ENCODE data around the gene GPR39.

GPR39 gene

DNA sequence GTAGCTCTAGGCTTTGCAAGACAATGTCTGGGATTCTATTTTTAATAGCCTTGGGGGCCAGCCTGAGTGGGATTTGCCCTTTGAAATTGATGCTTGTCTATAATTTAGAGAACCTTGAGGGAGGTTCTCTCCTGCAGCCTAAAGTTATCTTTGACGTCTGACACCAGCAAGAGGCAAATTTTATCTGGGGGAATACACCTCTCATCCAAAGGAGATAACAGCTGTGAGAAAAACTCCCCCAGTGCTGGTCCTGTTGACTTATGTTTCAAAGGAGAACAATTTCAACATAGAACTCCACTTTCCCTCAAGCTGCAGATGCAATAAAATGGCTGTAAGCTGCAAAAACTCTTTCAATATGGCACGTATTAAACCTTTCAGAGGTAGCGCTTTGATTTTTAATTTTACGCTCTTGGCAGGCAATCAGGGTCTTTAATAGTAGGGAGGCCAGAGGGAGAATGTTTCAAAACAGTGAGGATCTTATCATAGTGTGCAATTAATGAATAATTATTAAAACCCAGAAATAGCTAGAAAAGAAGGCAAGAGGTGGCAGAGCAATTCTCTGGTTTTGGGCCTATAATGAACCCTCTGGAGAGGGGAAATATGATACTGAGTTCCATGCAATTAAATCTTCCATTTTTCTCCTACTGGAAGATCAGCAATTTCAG, 191.0 kb downstream of the GPR39 start:
- no peak for DNase-seq

DNA sequence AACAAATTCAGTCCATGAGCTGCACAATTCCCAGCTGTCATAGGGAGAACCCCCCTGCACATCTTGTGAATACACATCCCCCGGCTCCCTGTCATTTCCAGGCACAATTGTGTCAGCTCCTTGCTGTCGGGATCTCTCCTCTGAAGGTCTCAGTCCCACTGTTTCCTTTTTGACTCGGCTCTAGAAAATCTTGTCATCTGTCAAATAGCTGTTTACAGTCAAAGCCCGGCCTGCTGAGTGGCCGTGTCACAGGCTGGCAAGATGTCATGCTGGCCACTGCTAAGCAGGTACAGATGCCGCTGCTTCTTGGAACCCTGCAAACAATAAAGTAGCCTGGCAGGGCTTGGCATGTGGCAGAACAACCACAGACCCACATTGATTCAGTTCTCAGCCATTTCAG, 191.7 kb downstream of the GPR39 start:
- no peak for DNase-seq

DNA sequence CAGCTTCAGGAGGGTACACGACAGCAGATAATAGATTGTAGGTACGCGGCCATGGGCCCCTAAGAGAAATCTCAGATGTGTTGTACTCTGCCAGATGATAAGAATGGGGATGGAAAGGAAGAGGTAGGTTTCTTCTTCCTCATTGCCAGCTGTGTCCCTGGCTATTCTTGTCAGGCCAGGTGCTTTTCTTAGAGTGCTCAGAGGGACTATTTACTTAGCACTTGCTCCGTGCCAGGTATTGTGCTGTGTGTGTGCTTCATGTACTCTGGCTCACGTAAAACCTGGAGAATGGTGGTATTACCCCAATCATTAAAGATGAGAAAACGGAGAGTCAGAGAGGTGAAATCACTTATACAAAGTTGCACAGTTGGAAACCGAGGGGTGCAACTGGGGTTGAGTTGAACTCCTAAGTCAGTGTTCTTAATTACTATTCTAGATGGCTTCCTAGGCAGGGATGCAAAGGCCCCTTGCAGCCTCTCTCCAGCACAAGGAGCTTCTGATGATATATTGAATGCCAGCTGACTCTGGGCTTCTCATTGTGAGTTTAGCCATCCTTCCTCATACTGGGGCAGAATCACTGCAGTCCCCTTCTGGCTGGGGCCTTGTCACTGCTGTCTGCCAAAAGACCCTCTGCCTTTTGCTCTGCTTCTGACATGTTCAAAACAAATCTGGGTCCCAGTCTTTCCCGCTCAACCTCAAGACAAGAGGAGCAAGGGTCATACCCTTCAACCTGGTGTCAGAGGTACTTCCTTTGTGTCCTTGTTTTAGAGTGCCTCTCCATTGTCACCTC, 192.7 kb downstream of the GPR39 start:
- DNase-seq = no peak

DNA sequence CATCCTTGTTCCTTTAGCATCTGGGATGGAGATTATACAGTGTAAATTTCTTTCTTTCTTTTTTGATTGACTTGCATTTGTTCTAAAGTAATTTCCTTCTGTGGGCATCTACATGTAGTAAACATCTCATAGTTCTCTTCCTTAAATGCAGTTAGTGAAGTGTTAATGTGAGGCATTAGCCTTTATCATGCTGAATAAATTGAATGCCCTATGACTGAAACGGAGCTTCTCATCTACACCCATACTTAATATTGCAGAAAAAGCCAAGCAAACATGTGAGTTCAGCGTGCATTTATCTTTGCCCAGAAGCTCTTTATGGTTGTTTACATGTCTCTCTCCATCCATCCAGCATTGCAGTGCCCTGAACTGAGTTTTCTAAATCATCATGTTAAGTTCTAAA, 195.1 kb downstream of the GPR39 start:
- DNase-seq = no peak

DNA sequence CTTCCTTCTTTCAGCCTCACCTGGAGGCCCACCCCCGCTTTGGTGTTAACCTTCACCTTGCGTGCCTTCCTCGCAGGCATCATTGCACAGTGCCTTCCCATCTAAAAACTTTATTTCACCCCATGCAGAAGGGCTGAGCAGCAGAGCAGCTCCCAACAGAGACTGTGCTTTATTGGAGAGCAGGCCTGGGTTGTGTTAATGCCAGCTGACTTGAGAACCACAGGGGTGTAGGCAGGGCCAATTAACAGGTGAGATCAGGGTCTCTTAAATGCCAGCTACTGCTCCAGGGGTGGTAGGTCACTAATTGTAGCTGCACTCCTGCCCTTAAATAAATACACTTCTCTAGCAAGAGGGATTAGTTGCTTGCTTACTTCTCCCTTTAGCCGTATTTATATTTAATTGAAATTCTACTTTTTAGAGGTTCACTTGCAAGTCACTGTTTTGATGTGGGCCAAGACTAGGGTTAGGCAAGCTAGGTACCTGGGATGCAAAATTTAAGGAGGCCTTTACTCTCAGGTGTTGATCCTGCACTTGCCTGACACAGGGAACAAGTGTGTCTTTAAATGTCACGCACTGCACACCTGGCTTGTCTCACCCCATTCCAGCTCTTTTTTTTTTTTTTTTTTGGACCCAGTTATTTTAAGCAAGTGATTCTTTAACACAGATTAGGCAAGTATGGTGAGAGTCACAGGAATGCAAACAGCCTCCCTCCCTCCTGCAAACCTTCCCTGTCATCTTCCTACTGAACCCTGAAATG, 198.9 kb downstream of the GPR39 start:
- DNase-seq = no peak

DNA sequence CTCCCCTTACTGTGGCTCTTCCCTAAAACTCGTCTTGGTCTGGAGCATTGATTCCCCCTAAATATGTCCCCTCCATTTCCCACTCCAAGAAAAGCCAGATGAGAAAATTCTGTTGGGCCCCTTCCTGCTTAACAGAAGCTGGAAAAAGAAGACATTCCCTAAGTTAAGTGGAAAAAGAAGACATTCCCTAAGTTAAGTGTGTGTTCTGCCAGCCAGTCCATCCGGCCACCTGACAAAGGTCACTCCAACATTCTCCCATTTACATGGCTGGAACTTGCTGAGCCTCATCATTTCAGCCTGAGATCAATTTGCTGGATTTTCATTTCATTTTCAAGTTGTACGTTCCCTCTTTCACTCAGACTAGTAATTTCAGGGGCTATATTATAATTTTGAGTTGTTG, 201.4 kb downstream of the GPR39 start:
- no peak for DNase-seq

DNA sequence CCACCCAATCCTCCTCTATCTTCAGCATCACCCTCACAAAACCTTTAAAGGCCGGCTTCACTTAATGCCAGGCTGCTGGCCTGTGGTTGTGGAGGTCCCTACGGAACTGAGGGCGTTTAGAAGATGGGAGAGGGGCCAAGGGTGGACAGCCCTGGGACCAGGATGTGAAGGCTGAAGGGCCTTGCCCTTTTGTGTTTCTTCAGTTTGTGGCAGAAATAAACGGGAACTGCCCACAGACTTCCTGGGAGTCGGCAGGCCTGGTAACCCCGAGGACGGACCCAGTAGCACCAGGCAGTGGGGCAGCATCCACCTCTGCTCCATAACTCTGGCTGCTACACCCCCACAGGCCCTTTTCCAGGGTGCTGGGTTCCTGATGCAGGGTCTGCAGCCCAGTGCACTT, 202.1 kb downstream of the GPR39 start:
- no peak for DNase-seq

DNA sequence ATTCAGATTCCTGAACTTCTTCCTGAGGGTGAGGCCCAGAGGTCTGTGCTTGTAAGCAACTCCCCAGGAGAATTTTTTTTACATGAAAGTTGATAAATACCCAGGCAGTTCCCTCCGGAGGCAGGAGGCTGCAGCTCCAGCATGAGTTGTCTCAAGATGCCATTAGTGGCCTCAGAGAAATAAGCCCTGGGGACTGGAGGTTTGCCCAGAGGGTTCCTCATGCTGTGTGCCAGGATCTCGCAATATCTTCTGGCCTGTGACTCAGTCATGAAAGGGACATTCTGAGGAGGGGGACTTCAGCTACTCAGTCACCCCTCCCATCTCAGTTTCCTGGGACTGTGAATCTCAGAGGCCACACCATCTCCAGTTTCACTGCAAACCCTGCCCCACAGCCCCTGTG, 203.5 kb downstream of the GPR39 start:
- no peak for DNase-seq

DNA sequence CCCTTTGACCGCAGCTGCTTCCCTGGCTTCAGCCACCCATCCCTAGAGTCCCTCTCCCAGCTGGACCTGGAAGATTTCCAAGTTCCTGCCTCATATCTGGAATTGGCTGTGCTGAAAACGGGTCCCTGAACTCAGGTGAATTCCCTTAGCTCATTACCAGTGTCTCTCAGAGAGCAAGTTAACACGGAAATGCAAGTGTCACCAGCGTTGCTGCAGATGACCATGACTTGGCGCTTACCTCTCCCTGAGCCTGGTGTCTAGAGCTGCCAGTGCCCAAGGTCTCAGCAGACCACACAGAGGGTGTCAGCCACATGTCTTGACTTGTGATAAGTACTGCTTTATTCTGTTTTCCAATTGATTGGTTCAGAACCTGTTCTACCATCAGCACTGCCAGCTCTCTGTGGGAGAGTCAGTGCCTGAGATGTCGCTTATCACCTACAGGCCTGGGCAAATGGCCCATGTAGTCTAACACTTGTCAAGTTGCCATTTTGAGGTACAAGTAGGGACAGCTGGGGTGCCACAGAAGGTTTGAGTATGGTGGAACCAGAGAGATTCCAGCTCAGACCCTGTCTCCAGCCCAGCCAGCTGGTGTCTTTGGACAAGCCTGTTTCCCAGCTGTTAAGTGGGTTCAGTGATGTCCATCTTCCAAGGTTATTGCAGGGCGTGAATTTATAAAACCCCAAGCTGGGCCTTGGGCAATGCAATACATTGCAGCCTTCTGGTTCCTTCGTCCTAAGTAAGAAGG, 204.7 kb downstream of the GPR39 start:
- no peak for DNase-seq

DNA sequence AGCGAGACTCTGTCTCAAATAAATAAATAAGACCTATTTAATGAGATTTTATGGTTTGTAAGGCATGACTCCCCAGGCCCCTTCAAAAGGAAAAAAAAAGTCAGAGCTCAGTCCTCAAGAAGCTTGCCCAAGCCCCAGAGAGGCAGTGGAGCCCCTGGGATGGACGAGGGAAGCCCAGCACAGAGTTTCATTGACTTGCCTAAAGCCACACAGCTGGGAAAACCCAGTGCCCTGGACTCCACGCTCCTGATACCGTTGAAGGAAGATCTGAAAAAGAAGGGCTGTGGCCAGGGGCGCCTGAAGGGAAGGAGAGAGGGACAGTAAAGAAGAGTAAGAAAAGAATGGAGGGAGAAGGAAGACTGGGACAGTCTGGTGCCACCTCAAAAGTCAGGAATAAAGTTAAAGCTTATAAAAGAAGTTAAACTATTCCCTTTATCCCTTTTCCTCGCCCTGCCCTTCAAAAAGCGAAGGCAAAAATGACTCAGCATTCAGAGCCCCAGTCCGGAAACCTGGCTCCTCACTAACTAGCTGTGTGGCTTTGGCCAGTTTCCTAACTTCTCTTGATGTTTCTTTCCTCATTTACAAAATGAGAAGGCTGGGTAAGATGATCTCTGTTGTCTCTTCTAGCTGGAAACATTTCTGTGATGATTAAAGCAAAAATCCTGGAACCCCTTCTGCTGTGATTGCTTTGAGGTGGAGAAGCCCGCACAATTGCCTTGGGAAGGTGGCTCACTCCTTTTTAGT, 206.7 kb downstream of the GPR39 start:
- DNase-seq = no peak

DNA sequence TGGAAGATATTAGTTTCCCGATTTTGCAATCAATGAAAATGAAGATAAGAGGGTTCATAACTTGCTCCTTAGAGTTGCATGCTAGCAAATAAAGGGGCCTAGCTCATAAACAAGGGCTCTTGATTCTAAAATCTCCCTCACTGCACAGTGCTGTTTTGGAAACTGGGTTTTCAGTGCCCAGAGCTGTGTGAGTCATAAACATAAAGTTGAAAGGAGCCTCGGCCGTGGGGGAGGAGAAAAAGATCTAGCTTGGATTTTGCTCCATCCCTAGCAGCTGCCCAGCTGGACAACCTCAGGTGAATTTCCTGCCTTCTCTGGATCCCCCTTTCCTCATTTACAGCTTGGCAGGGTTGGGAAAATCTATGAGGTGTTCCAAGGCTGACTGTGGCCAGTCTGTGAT, 210.9 kb downstream of the GPR39 start:
- no peak for DNase-seq

DNA sequence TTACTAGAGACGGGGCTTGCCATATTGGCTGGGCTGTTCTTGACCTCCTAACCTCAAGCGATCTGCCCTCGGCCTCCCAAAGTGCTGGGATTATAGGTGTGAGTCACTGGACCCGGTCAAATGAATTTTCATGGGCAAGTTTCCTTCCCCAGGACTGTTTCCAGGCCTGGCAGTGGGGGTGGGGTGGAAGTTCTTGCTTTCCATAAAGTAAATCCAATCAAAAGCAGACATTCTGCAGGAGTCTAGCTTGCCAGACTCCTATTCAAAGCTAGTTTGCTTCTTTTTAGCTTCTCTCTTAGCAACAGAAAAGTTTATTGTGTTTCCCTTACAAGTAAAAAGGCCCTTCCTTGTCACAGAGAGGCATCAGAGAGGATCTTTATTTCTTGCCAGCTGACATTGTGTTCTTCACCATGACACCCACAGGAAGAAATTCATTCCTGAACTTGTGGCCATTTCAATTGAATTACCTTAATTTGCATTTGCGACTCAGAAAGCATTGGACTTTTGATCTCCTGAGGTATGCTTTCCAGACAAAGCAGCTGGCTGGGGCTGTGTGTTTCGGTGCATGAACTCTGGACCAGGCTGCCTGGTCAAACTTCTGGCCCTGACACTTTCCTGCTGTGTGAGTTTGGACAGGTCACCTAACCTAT, 215.5 kb downstream of the GPR39 start:
- no peak for DNase-seq

DNA sequence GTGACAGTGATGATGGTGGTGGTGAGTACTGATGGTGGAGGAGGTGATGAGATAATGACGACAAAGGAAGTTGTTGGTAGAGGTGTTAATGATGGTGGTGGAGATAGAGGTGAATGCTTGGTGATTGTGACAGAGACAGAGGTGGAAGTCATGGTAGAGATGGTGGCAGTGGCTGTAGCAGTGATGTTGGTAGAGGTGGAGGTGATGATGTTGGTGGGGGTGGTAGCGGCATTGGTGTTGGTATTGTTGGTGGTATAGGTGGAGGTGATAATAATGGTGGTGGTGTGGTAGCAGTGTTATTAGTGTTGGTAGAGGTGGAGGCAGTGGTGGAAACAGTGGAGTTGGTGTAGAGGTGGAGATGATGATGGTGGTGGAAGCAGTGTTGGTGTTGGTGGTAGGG, 217.0 kb downstream of the GPR39 start:
- DNase-seq = no peak

DNA sequence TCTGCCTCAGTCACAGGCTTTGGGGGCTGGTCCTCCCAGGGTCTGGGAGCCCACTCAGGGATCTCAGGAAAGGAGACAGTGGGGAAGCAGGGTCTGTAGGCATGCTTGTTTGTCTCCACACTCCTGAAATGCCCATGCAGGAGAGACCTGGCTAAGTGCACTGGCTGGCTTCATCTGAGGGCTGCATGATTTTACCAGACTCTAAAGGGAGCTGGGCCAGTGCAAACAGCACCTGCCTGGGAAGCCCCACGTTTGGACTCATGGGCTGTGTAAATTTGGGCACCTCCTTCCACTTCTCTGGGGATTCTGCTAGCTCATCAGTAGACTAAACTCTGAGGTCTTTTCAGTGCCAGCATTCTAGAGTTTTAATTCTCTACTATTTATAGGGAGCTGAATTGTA, 219.7 kb downstream of the GPR39 start:
- DNase-seq = no peak

DNA sequence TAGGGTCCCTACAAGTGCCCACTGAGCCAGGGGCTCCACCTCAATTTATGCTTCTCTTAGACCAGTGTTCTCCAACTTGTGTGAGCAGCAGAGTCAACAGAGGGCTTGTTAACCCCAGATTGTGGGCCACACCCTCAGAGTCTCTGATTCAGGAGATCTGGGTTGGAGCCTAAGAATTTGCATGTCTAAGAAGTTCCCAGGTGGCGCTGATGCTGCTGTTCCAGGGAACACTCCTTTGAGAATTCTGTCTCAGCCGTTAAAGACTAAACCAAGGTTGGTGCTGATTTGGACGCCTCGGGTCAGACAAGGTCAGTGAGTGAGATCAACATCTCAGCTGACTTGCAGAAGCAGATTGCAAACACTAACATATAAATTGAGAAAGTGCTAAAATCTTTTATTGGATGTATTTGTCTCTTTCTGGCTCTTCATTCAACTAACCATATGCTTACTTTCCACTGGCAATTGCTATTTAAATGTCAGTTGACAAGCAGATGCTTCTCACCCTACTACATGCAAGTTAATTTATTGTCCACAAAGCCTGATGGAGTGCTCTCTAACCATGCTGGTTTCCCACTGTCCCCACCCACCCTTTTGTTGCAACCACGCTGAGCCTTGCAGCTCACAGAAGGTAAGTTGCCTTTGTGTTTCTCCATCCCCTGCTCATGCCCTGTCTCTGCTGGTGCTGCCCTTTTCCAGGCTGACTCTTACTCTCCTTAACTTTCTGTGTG, 221.9 kb downstream of the GPR39 start:
- no peak for DNase-seq

DNA sequence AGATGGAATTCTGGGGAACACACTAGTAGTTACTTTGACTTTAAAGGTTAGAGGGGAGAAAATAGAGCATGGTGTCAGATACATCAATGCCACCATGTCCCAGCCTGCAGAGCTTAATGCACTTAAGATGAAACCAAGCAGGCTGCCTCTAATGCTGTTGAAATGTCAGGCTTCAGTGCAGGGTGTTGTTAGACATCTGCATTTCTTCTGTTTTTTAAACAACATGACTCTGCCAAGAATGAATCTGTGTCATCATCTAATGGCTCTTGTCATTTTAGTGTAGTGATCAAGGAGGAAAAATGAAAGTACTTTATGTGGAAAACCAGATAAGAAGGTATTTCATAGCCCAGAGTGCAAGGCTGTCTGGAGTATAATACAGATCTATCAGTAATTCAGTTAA, 223.5 kb downstream of the GPR39 start:
- DNase-seq = no peak

DNA sequence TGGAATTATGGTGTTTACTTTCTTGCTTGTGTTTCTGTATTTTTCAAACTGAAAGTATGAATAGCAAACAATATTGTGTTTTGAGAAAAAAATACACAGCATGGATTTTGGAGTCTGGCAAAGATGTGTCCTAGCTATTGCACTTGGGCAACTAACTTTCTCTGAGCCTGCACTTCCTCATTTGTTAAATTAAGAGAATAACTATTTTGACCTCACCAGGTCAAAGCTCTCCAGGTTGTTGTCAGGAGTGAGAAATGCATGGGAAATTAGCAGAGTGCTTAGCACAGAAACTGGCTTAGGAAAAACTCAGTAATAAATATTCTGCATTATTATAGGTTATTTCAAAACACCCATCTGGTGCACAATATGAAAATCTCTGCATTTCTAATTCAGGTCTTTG, 225.2 kb downstream of the GPR39 start:
- DNase-seq = no peak

DNA sequence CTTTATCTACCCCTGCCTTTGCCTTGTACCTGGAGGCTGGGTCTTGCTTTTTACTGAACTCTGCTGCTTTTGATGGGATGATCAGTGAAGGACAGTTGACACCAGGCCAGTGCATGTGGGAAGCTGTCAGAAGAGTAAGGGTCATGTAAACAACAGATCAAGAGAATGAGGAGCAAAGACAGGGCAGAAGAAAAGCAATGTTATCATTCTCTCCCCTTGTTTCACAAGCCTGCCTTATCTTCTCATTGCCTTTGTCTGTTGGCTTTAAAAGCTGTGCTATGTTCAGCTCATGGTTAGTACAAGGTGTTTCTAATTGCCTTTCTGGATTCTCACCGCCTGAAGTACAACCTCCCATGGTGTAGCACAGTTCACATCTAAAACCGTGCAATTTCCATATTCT, 225.8 kb downstream of the GPR39 start:
- no peak for DNase-seq

DNA sequence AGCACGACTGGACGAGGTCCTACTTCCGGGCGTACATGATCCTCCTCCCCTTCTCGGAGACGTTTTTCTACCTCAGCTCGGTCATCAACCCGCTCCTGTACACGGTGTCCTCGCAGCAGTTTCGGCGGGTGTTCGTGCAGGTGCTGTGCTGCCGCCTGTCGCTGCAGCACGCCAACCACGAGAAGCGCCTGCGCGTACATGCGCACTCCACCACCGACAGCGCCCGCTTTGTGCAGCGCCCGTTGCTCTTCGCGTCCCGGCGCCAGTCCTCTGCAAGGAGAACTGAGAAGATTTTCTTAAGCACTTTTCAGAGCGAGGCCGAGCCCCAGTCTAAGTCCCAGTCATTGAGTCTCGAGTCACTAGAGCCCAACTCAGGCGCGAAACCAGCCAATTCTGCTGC, 228.6 kb downstream of the GPR39 start:
- DNase-seq = no peak

DNA sequence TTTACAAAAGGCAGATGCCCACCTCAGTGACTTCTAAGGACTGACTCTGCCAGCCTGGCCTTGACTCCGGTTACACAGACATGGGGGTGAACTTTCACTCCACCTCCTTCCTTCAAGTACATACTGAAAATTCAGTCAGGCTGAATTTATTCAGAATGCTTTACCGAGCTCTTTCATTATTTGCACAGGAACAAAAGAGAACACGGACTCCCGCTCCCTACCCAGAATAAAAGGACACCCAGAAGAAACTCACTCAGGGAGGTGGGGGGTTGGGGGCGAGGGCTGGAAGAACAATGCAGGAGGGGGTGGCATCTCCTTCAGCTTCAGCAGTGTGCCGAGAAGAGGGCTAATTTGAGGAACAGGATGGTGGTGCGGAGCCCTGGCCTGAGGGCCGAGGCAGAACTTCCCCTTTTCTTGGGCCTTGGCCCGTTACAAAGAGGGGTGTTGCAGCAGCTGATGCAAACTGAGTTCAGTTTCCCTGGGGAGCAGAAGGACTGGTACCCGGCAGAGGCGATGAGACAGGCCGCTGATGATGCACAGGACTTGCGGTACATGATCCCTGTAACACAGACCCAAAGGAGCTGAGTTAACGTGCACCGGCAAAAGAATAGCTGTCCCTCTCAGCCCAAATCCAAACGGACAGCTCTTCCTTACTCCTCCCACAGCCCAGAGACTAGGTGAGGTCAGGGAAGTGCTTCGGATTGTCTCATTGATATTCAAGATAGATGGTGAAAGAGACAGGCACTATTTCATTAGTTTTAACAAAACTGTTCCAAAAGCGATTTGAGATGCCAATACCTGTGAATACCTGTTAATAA, 229.3 kb downstream of the GPR39 start:
- peak; percentile 19 for DNase-seq

All from CD4-positive, alpha-beta T cell treated with Interferon gamma for 1 hour (primary cell).